ENCODE results near the gene MZF1.
"Not testable (repeated sequence)": the region's sequence is repeated elsewhere in the genome, so short reads cannot be mapped to it uniquely, and the experiment has no call there.

MZF1 gene

DNA sequence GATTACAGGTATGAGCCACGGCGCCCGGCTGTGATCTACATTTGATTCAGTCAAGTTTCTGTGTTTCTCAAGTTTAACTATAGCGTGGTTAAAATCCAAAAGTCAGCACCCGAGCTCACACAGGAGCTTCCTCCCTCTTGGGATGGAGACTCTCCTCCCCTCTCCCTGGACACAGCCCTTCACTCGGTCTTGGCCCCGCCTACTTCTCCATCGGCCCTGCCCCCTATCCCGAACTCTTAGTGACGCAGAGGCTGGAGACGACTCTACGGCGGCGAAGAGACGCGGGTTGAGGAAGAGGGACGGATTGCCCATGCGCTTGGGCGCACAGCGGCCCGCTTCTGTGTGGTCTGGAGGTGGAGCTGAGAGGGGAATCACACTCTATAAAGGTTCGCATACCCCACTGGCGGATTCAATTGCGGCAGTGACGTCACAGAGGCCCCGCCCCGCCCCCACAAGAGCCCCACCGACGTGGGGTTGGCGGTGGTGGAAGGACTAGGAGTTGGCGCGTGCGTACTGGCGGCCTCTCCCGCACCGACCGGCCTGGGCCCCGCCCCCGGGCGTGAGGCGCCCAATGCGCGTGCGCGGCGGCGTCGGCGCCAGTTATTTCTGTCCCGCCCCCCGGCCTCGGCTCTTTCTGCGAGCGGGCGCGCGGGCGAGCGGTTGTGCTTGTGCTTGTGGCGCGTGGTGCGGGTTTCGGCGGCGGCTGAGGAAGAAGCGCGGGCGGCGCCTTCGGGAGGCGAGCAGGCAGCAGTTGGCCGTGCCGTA is 29.1 kb downstream of the MZF1 start, which contains the start of gene TRIM28:
Gene TRIM28 (plus strand): TSS at position 239 of the 765 bp plus-strand sequence. CDS start 694 bp downstream, outside the sequence.
- peak; percentile 91 for DNase-seq (ENCODE audit: low read depth, low spot score)
- H3K27ac ChIP-seq: peak within 1 kb of the TSS; percentile 95

- H3K27ac ChIP-seq: peak overlapping the region; percentile 95
Observed at GRCh38 chr19:58542641-58543372, 30.3 kb downstream of the MZF1 start.

DNA sequence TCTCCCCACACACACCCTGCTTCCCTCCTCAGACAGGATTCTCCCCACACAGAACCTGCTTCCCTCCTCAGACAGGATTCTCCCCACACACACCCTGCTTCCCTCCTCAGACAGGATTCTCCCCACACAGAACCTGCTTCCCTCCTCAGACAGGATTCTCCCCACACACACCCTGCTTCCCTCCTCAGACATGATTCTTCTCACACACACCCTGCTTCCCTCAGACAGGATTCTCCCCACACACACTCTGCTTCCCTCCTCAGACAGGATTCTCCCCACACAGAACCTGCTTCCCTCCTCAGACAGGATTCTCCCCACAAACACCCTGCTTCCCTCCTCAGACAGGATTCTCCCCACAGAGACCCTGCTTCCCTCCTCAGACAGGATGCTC is 34.0 kb downstream of the MZF1 start:
- not testable (repeated sequence) for DNase-seq (ENCODE audit: low read depth, low spot score)

More at GRCh38 chr19:58542641-58543372, 30.3 kb downstream of the MZF1 start:
- not testable (repeated sequence) for DNase-seq (ENCODE audit: low read depth, low spot score)

GRCh38 chr19:58538257-58539168 is 34.6 kb downstream of the MZF1 start:
- DNase-seq (ENCODE audit: low read depth, low spot score): no peak
- H3K27ac ChIP-seq: no peak overlapping the region

More for the DNA sequence above, 34.0 kb downstream of the MZF1 start:
- not testable (repeated sequence) for H3K27ac ChIP-seq

GRCh38 chr19:58536852-58537798 is 36.0 kb downstream of the MZF1 start:
- no peak for DNase-seq (ENCODE audit: low read depth, low spot score)
- no peak overlapping the region for H3K27ac ChIP-seq

- H3K27ac ChIP-seq: no peak overlapping the region
- no peak for DNase-seq (ENCODE audit: low read depth, low spot score)
Observed at GRCh38 chr19:58535857-58536256, 37.3 kb downstream of the MZF1 start.

GRCh38 chr19:58531034-58531840 is 41.9 kb downstream of the MZF1 start:
- no peak for DNase-seq (ENCODE audit: low read depth, low spot score)
- no peak overlapping the region for H3K27ac ChIP-seq

DNA sequence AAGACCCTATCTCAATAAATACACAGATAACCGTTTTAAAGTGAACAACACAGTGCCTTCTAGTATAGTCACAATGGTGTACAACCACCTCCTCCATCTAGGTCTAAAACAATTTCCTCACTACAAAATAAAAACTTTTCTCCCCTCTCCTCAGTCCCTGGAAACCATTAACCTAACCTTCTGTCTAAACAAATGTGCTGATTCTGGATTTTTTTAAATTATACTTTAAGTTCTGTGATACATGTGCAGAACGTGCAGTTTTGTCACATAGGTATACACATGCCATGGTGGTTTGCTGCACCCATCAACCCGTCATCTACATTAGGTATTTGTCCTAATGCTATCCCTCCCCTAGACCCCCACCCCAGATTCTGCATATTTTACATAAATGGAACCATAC is 43.7 kb downstream of the MZF1 start:
- DNase-seq (ENCODE audit: low read depth, low spot score): no peak
- no peak overlapping the region for H3K27ac ChIP-seq

DNA sequence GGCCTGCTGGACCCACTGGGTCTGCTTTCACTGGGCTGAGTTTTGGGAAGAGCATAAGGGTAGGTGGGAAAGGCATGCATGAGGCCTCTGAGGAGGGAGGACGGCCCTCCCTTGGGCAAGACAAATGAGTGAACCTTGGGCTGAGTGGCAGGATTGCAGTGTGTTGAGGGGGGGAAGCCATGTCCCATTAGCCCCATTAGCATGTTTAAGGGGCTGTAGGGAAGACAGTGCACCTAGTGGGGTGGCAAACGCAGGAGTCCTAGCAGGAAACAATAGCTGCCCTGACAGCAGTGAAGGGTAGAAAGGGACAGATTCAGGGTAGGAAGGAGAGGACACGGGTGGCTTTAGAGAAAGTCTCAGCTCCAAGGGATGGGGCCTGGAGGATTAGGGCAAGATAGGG is 50.4 kb downstream of the MZF1 start:
- no peak overlapping the region for H3K27ac ChIP-seq
- DNase-seq (ENCODE audit: low read depth, low spot score): no peak

- peak overlapping the region; percentile 95 for H3K27ac ChIP-seq
- DNase-seq (ENCODE audit: low read depth, low spot score): no peak
Observed at GRCh38 chr19:58521651-58522050, 51.5 kb downstream of the MZF1 start.

- no peak for DNase-seq (ENCODE audit: low read depth, low spot score)
Observed at GRCh38 chr19:58520257-58520599, 52.9 kb downstream of the MZF1 start.

GRCh38 chr19:58519355-58520256 is 53.5 kb downstream of the MZF1 start, which contains the start of gene ZBTB45:
TSS of gene ZBTB45 (minus strand) at chr19:58519810. CDS start at chr19:58517673, 2,137 bp downstream.
- peak; percentile 84 for DNase-seq (ENCODE audit: low read depth, low spot score)
- H3K27ac ChIP-seq: peak within 1 kb of the TSS; percentile 95

More at GRCh38 chr19:58520257-58520599, 52.9 kb downstream of the MZF1 start:
- peak overlapping the region; percentile 95 for H3K27ac ChIP-seq

DNA sequence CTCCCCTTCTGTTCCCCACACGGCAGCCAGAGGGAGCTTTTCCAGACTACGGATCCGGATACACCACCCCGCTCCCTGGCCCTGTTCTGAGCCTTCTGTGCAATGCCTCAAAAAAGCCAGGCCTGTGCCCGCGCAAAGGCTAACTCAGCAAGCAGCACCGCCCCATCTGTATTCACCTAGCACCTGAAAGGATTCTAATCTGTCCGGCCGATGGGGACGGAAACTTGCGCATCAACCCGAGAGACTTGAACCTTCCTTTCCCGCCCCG is 54.1 kb downstream of the MZF1 start:
- no peak for DNase-seq (ENCODE audit: low read depth, low spot score)
- H3K27ac ChIP-seq: peak overlapping the region; percentile 95

DNA sequence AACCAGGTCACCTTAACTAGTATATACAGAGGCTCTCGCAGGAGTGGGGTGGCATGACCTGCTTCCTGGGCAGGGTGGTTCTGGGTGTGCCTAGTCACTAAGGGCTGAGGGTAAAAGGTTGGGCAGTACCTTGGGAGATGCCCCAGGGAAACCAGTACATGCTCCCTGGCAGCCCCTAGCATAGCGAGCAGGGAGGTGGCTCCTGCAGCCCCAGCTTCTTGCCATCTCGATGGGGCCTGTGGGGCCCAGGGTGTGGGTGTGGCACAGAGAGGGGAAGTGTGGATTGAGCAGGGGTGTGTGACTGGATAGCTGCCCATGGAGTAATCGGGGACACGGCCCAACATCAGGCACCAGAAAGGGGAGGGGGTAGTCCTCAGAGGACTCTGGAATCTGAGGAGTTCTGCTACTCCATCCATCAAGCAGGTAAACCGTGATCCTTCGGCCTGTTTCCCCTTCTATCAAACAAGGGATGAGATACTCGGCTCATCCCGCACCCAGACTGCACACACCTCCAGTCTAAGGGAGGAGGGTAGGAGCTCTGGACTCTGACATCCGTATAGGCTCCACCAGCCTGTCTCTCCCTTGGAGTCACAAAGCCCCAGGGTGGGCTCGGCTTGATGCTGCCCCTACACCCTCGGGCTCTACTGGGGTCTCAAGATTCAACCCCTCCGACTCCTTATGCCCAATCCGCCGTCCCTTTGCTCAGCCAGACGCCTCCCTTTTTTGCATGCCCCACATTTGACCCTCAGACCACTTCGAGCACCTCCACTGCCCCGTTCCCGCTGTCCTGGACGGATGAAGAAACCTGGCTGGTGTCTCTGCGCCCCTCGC is 54.7 kb downstream of the MZF1 start:
- peak overlapping the region; percentile 95 for H3K27ac ChIP-seq
- no peak for DNase-seq (ENCODE audit: low read depth, low spot score)

DNA sequence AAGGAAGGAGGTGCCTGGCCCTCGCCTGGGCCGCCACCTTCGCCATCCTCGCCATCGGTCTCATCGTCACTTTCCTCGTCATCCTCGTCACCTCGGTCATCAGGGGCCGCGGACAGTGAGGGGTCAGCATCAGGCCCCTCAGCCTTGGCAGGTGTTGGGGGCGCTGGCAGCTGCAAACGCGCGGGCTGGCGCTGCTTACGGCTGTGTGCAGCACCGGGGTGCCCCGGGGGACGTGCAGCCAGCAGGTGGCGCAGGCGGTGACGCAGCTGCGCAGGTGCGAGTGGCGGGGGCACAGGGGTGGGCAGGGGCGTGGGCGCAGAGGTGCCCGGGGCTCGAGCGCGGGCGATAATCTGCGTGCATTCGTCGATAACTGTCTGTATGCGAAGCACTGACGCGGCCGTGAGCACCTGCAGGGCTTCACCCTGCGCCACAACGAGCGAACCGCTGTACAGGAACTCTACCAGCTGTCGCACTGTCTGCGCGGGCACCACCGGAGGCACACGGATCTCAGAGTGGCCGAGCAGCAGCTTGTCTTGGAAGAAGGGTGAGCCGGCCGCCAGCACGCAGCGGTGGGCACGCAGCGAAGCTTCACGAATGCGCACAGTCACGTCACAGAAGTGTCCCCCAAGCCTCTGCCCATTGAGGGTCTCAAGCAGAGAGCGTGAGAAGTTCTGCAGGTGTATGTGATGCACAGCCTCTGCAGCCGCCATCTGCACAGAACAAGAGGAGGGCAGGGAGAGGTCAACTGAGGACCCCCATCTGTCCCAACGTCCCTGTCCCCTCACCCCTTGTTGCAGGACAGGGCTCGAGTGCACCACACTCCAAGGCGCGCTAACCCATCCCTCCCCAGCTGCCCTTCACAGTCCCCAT is 55.9 kb downstream of the MZF1 start:
- no peak overlapping the region for H3K27ac ChIP-seq
- no peak for DNase-seq (ENCODE audit: low read depth, low spot score)

Data from epithelial cell of prostate (primary cell).